HEK293 (cell line): Measurements from ENCODE around the gene EPDR1.

Experiments used
- ZNF10 ChIP-seq: fragments of 450-650 bp; formaldehyde crosslinking; IDR thresholded peaks from 2 replicates; pipeline ENCODE4 v1.5.1; 2017; ENCODE audit warnings: missing biosample characterization, missing genetic modification characterization
- ZNF138 ChIP-seq: fragments of 450-650 bp; formaldehyde crosslinking; IDR thresholded peaks from 2 replicates; pipeline ENCODE4 v1.5.1; 2016; ENCODE audit warnings: missing biosample characterization, missing genetic modification characterization, borderline replicate concordance

DNA sequence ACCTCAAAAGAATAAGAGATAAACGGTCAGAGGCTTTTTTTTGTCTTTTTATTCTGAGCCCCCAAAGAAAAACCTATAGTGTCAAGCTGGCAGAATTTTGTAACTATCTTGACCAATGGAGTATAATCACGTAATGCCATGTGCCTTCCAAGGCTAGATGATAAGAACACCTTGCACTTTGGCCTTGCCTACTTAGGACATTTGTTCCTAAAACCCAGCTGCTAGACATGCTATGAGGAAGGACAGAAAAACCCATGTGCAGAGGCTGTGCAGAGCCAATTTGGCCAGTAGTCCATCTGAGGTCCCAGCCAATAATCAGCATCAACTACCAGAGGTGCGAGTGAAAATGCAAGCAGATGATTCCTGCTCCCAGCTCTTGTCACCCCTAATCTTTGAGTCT lies 69.9 kb downstream of the EPDR1 start:
- TF ChIP-seq ZNF138 (tag by site-specific recombination): no peak
- TF ChIP-seq ZNF10 (tag by site-specific recombination): no peak
